ENCODE results near the gene NXN.

- TF ChIP-seq, protein P1, sequence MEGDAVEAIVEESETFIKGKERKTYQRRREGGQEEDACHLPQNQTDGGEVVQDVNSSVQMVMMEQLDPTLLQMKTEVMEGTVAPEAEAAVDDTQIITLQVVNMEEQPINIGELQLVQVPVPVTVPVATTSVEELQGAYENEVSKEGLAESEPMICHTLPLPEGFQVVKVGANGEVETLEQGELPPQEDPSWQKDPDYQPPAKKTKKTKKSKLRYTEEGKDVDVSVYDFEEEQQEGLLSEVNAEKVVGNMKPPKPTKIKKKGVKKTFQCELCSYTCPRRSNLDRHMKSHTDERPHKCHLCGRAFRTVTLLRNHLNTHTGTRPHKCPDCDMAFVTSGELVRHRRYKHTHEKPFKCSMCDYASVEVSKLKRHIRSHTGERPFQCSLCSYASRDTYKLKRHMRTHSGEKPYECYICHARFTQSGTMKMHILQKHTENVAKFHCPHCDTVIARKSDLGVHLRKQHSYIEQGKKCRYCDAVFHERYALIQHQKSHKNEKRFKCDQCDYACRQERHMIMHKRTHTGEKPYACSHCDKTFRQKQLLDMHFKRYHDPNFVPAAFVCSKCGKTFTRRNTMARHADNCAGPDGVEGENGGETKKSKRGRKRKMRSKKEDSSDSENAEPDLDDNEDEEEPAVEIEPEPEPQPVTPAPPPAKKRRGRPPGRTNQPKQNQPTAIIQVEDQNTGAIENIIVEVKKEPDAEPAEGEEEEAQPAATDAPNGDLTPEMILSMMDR (conservative IDR thresholded peaks at IDR 0.05) = no peak
- TF ChIP-seq ZFX (IDR thresholded peaks at IDR 0.05) = no peak
Observed at GRCh38 chr17:962166-962565, 17.4 kb downstream of the NXN start.

Data from C4-2B (cell line).